IMR-90 (cell line): Measurements from ENCODE around the gene DPH2. TPM values are rescaled to one million over a fixed set of nuclear protein-coding genes. Genes with fewer than 3 reads are reported as not detected.

Experiments used
- ATAC-seq: fragments of 200-7000 bp; cut with Tn5 transposase; 2 replicates; pipeline ENCODE4 v1.9.1; 2020; ENCODE audit warnings: low read depth, mild to moderate bottlenecking, moderate library complexity
- BruUV-seq: library from RNA; stranded (reverse); fragments of 400-500 nt; replicated peaks from 2 replicates; lab custom pipeline; 2021; lab: Mats Ljungman, UMichigan
- CTCF ChIA-PET: fragments of 300-600 bp; formaldehyde crosslinking; extraction: SDS; loops from one replicate; lab custom pipeline; 2021; ENCODE audit warnings: antibody characterized with exemption; lab: Yijun Ruan, JAX
- POLR2A ChIA-PET: fragments of 300-600 bp; sonication (Branson Sonifier 250); formaldehyde crosslinking; loops from one replicate; lab custom pipeline; 2022; ENCODE audit warnings: antibody characterized with exemption; ENCODE audit not compliant: unreplicated experiment; lab: Charles Lee
- DNase-seq: peaks from one replicate; pipeline ENCODE4 v3.0.0; 2013
- H2AFZ ChIP-seq: replicated peaks from 2 replicates; pipeline ENCODE3; 2013; ENCODE audit warnings: low read length, mild to moderate bottlenecking; ENCODE audit not compliant: poor library complexity
- H2AK5ac ChIP-seq: 2 replicates; pipeline ENCODE4 v1.6.1; 2013; ENCODE audit warnings: low read depth, low read length, inconsistent platforms
- H2AK9ac ChIP-seq: replicated peaks from 2 replicates; pipeline ENCODE3; 2013; ENCODE audit warnings: mild to moderate bottlenecking, low read depth, low read length, moderate library complexity; ENCODE audit not compliant: poor library complexity
- H2BK120ac ChIP-seq: 2 replicates; pipeline ENCODE4 v1.6.1; 2013; ENCODE audit warnings: low read depth, low read length, inconsistent platforms
- H2BK15ac ChIP-seq: 3 replicates; pipeline ENCODE4 v1.6.1; 2013; ENCODE audit warnings: low read depth, low read length, inconsistent platforms
- H2BK20ac ChIP-seq: 2 replicates; pipeline ENCODE4 v1.6.1; 2013; ENCODE audit warnings: low read depth, mild to moderate bottlenecking, inconsistent platforms, low read length, moderate library complexity
- H2BK5ac ChIP-seq: 2 replicates; pipeline ENCODE4 v1.6.1; 2013; ENCODE audit warnings: mild to moderate bottlenecking, low read depth, low read length, inconsistent platforms; ENCODE audit not compliant: poor library complexity, severe bottlenecking
- H3K14ac ChIP-seq: replicated peaks from 2 replicates; pipeline ENCODE4 v1.6.1; 2013; ENCODE audit warnings: low read depth, low read length, inconsistent platforms
- H3K18ac ChIP-seq: 2 replicates; pipeline ENCODE4 v1.6.1; 2013; ENCODE audit warnings: low read depth, low read length, control low read depth
- H3K23ac ChIP-seq: 2 replicates; pipeline ENCODE4 v1.6.1; 2013; ENCODE audit warnings: low read depth, low read length, inconsistent platforms
- H3K27ac ChIP-seq: 2 replicates; pipeline ENCODE4 v1.5.1; 2013; ENCODE audit warnings: mild to moderate bottlenecking, control low read depth, low read length; ENCODE audit not compliant: insufficient read depth
- H3K27me3 ChIP-seq: 2 replicates; pipeline ENCODE4 v1.6.1; 2013; ENCODE audit warnings: low read length; ENCODE audit not compliant: control insufficient read depth, insufficient read depth
- H3K36me3 ChIP-seq: 2 replicates; pipeline ENCODE4 v1.6.1; 2013; ENCODE audit warnings: low read length, mixed read lengths; ENCODE audit not compliant: control insufficient read depth, insufficient read depth
- H3K4ac ChIP-seq: 2 replicates; pipeline ENCODE4 v1.6.1; 2013; ENCODE audit warnings: low read depth, low read length, inconsistent platforms
- H3K4me1 ChIP-seq: 2 replicates; pipeline ENCODE4 v1.6.1; 2013; ENCODE audit warnings: low read length, mixed read lengths; ENCODE audit not compliant: control insufficient read depth, insufficient read depth
- H3K4me2 ChIP-seq: 2 replicates; pipeline ENCODE4 v1.6.1; 2013; ENCODE audit warnings: low read depth, mild to moderate bottlenecking, control low read depth, low read length, moderate library complexity
- H3K4me3 ChIP-seq: 2 replicates; pipeline ENCODE4 v1.5.1; 2013; ENCODE audit warnings: low read depth, mild to moderate bottlenecking, control low read depth, low read length, moderate library complexity; ENCODE audit not compliant: insufficient read depth
- H3K56ac ChIP-seq: 2 replicates; pipeline ENCODE4 v1.6.1; 2013; ENCODE audit warnings: low read length, inconsistent platforms; ENCODE audit not compliant: insufficient read depth; ENCODE audit errors: extremely low read depth
- H3K79me1 ChIP-seq, 2 experiments: 2 replicates each; pipeline ENCODE4 v1.6.1; 2013; ENCODE audit warnings: low read length in 2 of 2, inconsistent platforms in 1 of 2, low read depth in 1 of 2
- H3K9ac ChIP-seq: 2 replicates; pipeline ENCODE4 v1.6.1; 2013; ENCODE audit warnings: low read depth, low read length, control low read depth
- H3K9me1 ChIP-seq: 2 replicates; pipeline ENCODE4 v1.6.1; 2013; ENCODE audit warnings: low read length, inconsistent platforms; ENCODE audit not compliant: insufficient read depth
- H3K9me3 ChIP-seq: 2 replicates; pipeline ENCODE4 v1.6.1; 2013; ENCODE audit warnings: low read length; ENCODE audit not compliant: control insufficient read depth, insufficient read depth
- H4K20me1 ChIP-seq: 2 replicates; pipeline ENCODE4 v1.6.1; 2013; ENCODE audit warnings: low read length, inconsistent platforms; ENCODE audit not compliant: insufficient read depth
- H4K5ac ChIP-seq: 2 replicates; pipeline ENCODE4 v1.6.1; 2013; ENCODE audit warnings: mild to moderate bottlenecking, low read depth, low read length, control low read depth
- H4K8ac ChIP-seq, 2 experiments: 2 replicates each; pipeline ENCODE4 v1.6.1; 2013; ENCODE audit warnings: low read depth in 2 of 2, low read length in 2 of 2, control low read depth in 1 of 2, inconsistent platforms in 1 of 2
- H4K91ac ChIP-seq: 2 replicates; pipeline ENCODE4 v1.6.1; 2013; ENCODE audit warnings: low read depth, low read length, inconsistent platforms; ENCODE audit not compliant: insufficient read depth
- CEBPB ChIP-seq: IDR thresholded peaks from 2 replicates; pipeline ENCODE4 v1.6.1; 2012; ENCODE audit warnings: low read depth, low read length, improper control_type of control experiment
- ELK1 ChIP-seq: fragments of 150-350 bp; IDR thresholded peaks from 2 replicates; pipeline ENCODE4 v1.6.1; 2016; ENCODE audit warnings: low read depth, mild to moderate bottlenecking, low read length, moderate library complexity, borderline replicate concordance
- WGBS, 2 experiments: methylation state at CpG; one replicate each; pipeline versions ENCODE4 v1.1.5 to v1.1.7; 2013; ENCODE audit warnings: missing lambda C conversion rate in 2 of 2; ENCODE audit not compliant: insufficient read length in 1 of 2; ENCODE audit errors: extremely low coverage in 2 of 2; 5-methylcytosine and 5-hydroxymethylcytosine counted together
- dilution Hi-C: fragments of 300-500 bp; cut with HindIII; formaldehyde crosslinking; loops from one replicate; pipeline ENCODE4 v1.14.3; 2018; ENCODE audit warnings: low sequenced_read_pairs; ENCODE audit not compliant: unreplicated experiment
- in situ Hi-C: fragments of 300-500 bp; cut with MboI; formaldehyde crosslinking; loops from 3 replicates; pipeline ENCODE4 v1.14.3; 2019; ENCODE audit warnings: low sequenced_read_pairs, inconsistent platforms, mixed read lengths
- intact Hi-C: fragments of 100-400 bp; cut with micrococcal nuclease; formaldehyde crosslinking; loops from 2 replicates; pipeline ENCODE4 v1.10.0; 2022
- polyA plus RNA-seq, 3 experiments: library from polyadenylated mRNA; depleted of rRNA; stranded (reverse); fragments of >200 nt; gene quantifications; 2 replicates each; pipeline ENCODE4 v1.2.3, GENCODE V29; 2012; ENCODE audit warnings: low replicate concordance in 1 of 3
- total RNA-seq: library from RNA; depleted of rRNA; stranded (reverse); fragments of >200 nt; gene quantifications from 2 replicates; pipeline ENCODE4 v1.2.3, GENCODE V29; 2012

The DPH2 gene
- total and polyA plus RNA-seq, 2 of the 4 experiments (the other 2 are of a cell fraction) = 21.0 to 32.2 TPM

DNA sequence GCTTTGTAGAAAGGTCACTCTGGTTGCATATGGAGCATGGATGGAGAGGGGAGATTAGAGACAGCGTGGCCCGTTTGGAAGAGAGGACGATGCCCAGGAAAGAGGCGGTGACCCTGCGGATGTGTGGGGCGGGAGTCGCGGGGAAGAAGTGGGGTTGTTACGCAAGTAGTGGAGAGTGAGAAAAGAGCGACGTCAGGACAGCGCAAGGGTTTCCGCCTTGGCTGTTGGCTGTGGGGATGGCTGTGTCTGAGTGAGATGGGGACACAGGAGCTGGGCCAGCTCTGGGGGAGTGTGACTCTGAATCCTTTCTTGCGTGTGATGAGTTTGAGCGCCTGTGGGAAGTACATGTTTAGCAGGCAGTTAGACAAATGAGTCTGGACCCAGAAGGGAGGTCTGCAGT is 13.0 kb downstream of the DPH2 start:
- in situ Hi-C loops = no loop called here
- no peak overlapping the region for H4K5ac ChIP-seq
- H2BK5ac ChIP-seq = no peak overlapping the region
- intact Hi-C loops = no loop called here
- peaks cover 31 to 67% of the 10 kb centered on the region in 2 experiments for H3K79me1 ChIP-seq
- peaks cover 42% of the 10 kb centered on the region for H3K9me1 ChIP-seq
- CTCF ChIA-PET = no interaction called here
- H3K4ac ChIP-seq = no peak overlapping the region
- no peak overlapping the region for H2BK20ac ChIP-seq
- no peak for DNase-seq
- H3K36me3 ChIP-seq = peaks cover 40% of the 10 kb centered on the region
- no peak overlapping the region for H4K91ac ChIP-seq
- H3K14ac ChIP-seq = no peak overlapping the region
- no peak overlapping the region for H2BK15ac ChIP-seq
- H3K4me2 ChIP-seq = no peak overlapping the region
- peaks cover 28% of the 10 kb centered on the region for H3K4me1 ChIP-seq
- no peak overlapping the region for H2BK120ac ChIP-seq
- 0 out of 2 replicates have a peak, but pooled peaks have one; percentile 25 for TF ChIP-seq CEBPB
- TF ChIP-seq ELK1 = no peak
- dilution Hi-C loops = no loop called here
- no peak overlapping the region for H2AFZ ChIP-seq
- WGBS, 2 experiments = 94% methylated on average over 7 of the region's 15 CpGs; no CpG with 5 or more reads in 1 of the 2 experiments
- POLR2A ChIA-PET = no interaction called here
- H4K8ac ChIP-seq = no peak overlapping the region
- no peak overlapping the region for H3K9ac ChIP-seq
- no peak overlapping the region for H3K18ac ChIP-seq
- H3K56ac ChIP-seq = no peak overlapping the region
- no TSS peak for BruUV-seq
- no peak overlapping the region for H3K27ac ChIP-seq
- H3K27me3 ChIP-seq = no peaks in the 10 kb centered on the region
- H3K4me3 ChIP-seq = no peak overlapping the region
- H4K20me1 ChIP-seq = peaks cover 45% of the 10 kb centered on the region
- H3K23ac ChIP-seq = 0 out of 2 replicates have a peak overlapping the region, but pooled peaks have one; percentile 26
- H2AK5ac ChIP-seq = no peak overlapping the region
- ATAC-seq = no peak
- H2AK9ac ChIP-seq = no peak overlapping the region
- H3K9me3 ChIP-seq = no peaks in the 10 kb centered on the region
